ENCODE data around the gene SLC30A9. TPM values are rescaled to one million over a fixed set of nuclear protein-coding genes. Genes with fewer than 3 reads are reported as not detected.

Gene SLC30A9
- total RNA-seq (2016; rRNA removed; fragmentation: Illumina TruSeq; extraction: Trizol) (72.8 and 104 TPM in 2 replicates), polyA plus RNA-seq (2011; rRNA removed) (20.4 and 27.5 TPM in 2 replicates), polyA minus RNA-seq (2011; rRNA and poly(A)+ RNA removed; ENCODE audit: low replicate concordance) (26.5 and 27.6 TPM in 2 replicates), Bru-seq, nascent RNA (percentile 77 among the genes with signal in this experiment), BruChase-seq, experiment 1, labeled RNA remaining after a 6-hour chase (percentile 66 among the genes with signal in this experiment), BruChase-seq, experiment 2, labeled RNA remaining after a 2-hour chase (percentile 73 among the genes with signal in this experiment)
- 13.6 and 16.4 TPM in 2 replicates for total RNA-seq (2016; cell fraction: cytosol; rRNA removed; fragmentation: Illumina TruSeq; extraction: Trizol; ENCODE audit: low read depth)
- total RNA-seq (2016; cell fraction: insoluble cytoplasmic fraction; rRNA removed; fragmentation: Illumina TruSeq; extraction: Trizol) = 69.2 and 97.7 TPM in 2 replicates
- total RNA-seq (2016; cell fraction: membrane; rRNA removed; fragmentation: Illumina TruSeq; extraction: Trizol) = 56.3 and 58.8 TPM in 2 replicates
- total RNA-seq (2016; cell fraction: nucleus; rRNA removed; fragmentation: Illumina TruSeq; extraction: Trizol) = 47.4 and 53.5 TPM in 2 replicates
- polyA plus RNA-seq (2011; cell fraction: cytosol; rRNA removed) = 14.8 and 17.8 TPM in 2 replicates
- 8.6 and 9.0 TPM in 2 replicates for polyA plus RNA-seq (2011; cell fraction: nucleus; rRNA removed)
- polyA plus RNA-seq (2012) = 14.5 and 22.9 TPM in 2 replicates
- polyA plus RNA-seq (2016; cell fraction: cytosol; fragmentation: Illumina TruSeq; extraction: Trizol; ENCODE audit: low read depth) = 7.4 and 10.7 TPM in 2 replicates
- polyA plus RNA-seq (2016; cell fraction: insoluble cytoplasmic fraction; fragmentation: Illumina TruSeq; extraction: Trizol; ENCODE audit: low read depth) = 72.6 and 73.0 TPM in 2 replicates
- polyA plus RNA-seq (2016; cell fraction: membrane; fragmentation: Illumina TruSeq; extraction: Trizol; ENCODE audit: low read depth) = 24.7 and 25.0 TPM in 2 replicates
- 45.9 and 47.3 TPM in 2 replicates for polyA plus RNA-seq (2016; cell fraction: nucleus; fragmentation: Illumina TruSeq; extraction: Trizol; ENCODE audit: insufficient read depth, low read depth)
- 29.6 and 33.6 TPM in 2 replicates for polyA minus RNA-seq (2011; cell fraction: cytosol; rRNA and poly(A)+ RNA removed)
- polyA minus RNA-seq (2011; cell fraction: nucleus; rRNA and poly(A)+ RNA removed) = 40.9 and 45.2 TPM in 2 replicates
- long read RNA-seq, experiment 1, full-length matches to known transcripts = 13 of 41 reads
- long read RNA-seq, experiment 1, partial matches to known transcripts = 17 of 41 reads
- long read RNA-seq, experiment 1, other reads (novel, unspliced or antisense) = 11 of 41 reads
- long read RNA-seq, experiment 2, full-length matches to known transcripts = 3 of 51 reads
- long read RNA-seq, experiment 2, partial matches to known transcripts = 10 of 51 reads
- long read RNA-seq, experiment 2, other reads (novel, unspliced or antisense) = 38 of 51 reads

GRCh38 chr4:41990365-41991111, at the start of gene SLC30A9:
SLC30A9 (plus strand) TSS chr4:41990530; CDS start chr4:41990652, 122 bp downstream.
- ATAC-seq (peak; percentile 96), FAIRE-seq (peak; percentile 89), DNase-seq (ENCODE audit: low spot score) (peak; percentile 92)
- no peaks in the 10 kb centered on the region for H3K36me3 ChIP-seq (replicated peaks in 1 of 2; ENCODE audit: control insufficient read depth in 1 of 2, insufficient read depth in 2 of 2, low read length in 2 of 2)
- H3K27me3 ChIP-seq (ENCODE audit: control insufficient read depth in 1 of 2, insufficient read depth in 2 of 2, low read length in 2 of 2) = no peaks in the 10 kb centered on the region; a peak in 1 of 5 replicates
- peak within 1 kb of the TSS; percentile 70 for H3K27ac ChIP-seq (ENCODE audit: extremely low read length, insufficient read depth, low read length)
- 0% methylated on average over 8 of the region's 64 CpGs for WGBS (ENCODE audit: low lambda C conversion rate)
- peaks cover 23% of the 10 kb centered on the region for H3K4me1 ChIP-seq (ENCODE audit: insufficient read depth, low read length)
- H3K9me3 ChIP-seq (ENCODE audit: low read length) = no peaks in the 10 kb centered on the region
- intact Hi-C loops (cut with micrococcal nuclease; ENCODE audit: unreplicated experiment) (loop anchor here (1.0 kb wide), 1 partner anchor 56 kb away; no protein-coding TSS in a partner anchor), in situ Hi-C loops (cut with HindIII; ENCODE audit: extremely low pct_ligation_motif_present, low pct_unique_long_range_greater_than_20kb) (no loop called here)
- peak within 1 kb of the TSS; percentile 87 for H3K9ac ChIP-seq (ENCODE audit: insufficient read depth, low read depth, low read length)
- H2AFZ ChIP-seq (ENCODE audit: low read length) = peak within 1 kb of the TSS; percentile 98
- peaks cover 5% of the 10 kb centered on the region; the same call in 1 of the 2 replicates for H4K20me1 ChIP-seq (ENCODE audit: insufficient read depth, low read length)
- peaks cover 39% of the 10 kb centered on the region for H3K79me2 ChIP-seq (ENCODE audit: insufficient read depth, low read length)
- BruUV-seq (replicated peaks) = TSS peak; percentile 72
- ChIA-PET CTCF (ENCODE audit: low intra/inter-chr PET ratio, low total read pairs) (no interaction called here), POLR2A (interaction anchor here (1.1 to 1.6 kb wide), 3 partner anchors 47 to 667 kb away, joined by 3 to 7 read pairs (median 3); partner anchors contain the start of genes ATP8A1 and TMEM33)
- H3K4me2 ChIP-seq (ENCODE audit: low read depth, low read length) = peak within 1 kb of the TSS; percentile 90
- peak within 1 kb of the TSS; percentile 85 to 89 (median 89) for H3K4me3 ChIP-seq (replicated peaks in 1 of 3; ENCODE audit: insufficient read depth in 1 of 3, low read depth in 2 of 3, low read length in 3 of 3)
- TF ChIP-seq SMAD3 (CRISPR knock-in tag; IDR thresholded peaks at IDR 0.05) (0 out of 2 replicates have a peak, but pooled peaks have one; percentile 37), GZF1 (CRISPR knock-in tag; IDR thresholded peaks at IDR 0.05) (peak; percentile 80; the same call in 1 of the 2 replicates), ZNF674 (CRISPR knock-in tag; IDR thresholded peaks at IDR 0.05; ENCODE audit: low read depth) (no peak), HOXA3 (CRISPR knock-in tag; IDR thresholded peaks at IDR 0.05) (peak; percentile 99), ZSCAN9 (CRISPR knock-in tag; IDR thresholded peaks at IDR 0.05; ENCODE audit: borderline replicate concordance) (peak; percentile 53; the same call in 1 of the 2 replicates), NR2C2 (CRISPR knock-in tag; IDR thresholded peaks at IDR 0.05; ENCODE audit: borderline replicate concordance) (peak; percentile 98), ZNF766 (CRISPR knock-in tag; IDR thresholded peaks at IDR 0.05; ENCODE audit: borderline replicate concordance) (no peak), HDAC2 (CRISPR knock-in tag; IDR thresholded peaks at IDR 0.05) (peak; percentile 83), THYN1 (CRISPR knock-in tag; IDR thresholded peaks at IDR 0.05; ENCODE audit: borderline replicate concordance, low read depth) (no peak), ZNF883 (CRISPR knock-in tag; IDR thresholded peaks at IDR 0.05; ENCODE audit: not compliant biosample characterization) (peak; percentile 80), MBNL3 (CRISPR knock-in tag; conservative IDR thresholded peaks at IDR 0.05) (no peak)
- TF ChIP-seq, protein P1, sequence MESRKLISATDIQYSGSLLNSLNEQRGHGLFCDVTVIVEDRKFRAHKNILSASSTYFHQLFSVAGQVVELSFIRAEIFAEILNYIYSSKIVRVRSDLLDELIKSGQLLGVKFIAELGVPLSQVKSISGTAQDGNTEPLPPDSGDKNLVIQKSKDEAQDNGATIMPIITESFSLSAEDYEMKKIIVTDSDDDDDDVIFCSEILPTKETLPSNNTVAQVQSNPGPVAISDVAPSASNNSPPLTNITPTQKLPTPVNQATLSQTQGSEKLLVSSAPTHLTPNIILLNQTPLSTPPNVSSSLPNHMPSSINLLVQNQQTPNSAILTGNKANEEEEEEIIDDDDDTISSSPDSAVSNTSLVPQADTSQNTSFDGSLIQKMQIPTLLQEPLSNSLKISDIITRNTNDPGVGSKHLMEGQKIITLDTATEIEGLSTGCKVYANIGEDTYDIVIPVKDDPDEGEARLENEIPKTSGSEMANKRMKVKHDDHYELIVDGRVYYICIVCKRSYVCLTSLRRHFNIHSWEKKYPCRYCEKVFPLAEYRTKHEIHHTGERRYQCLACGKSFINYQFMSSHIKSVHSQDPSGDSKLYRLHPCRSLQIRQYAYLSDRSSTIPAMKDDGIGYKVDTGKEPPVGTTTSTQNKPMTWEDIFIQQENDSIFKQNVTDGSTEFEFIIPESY (CRISPR knock-in tag; IDR thresholded peaks at IDR 0.05) = no peak
- TF ChIP-seq, protein P2, sequence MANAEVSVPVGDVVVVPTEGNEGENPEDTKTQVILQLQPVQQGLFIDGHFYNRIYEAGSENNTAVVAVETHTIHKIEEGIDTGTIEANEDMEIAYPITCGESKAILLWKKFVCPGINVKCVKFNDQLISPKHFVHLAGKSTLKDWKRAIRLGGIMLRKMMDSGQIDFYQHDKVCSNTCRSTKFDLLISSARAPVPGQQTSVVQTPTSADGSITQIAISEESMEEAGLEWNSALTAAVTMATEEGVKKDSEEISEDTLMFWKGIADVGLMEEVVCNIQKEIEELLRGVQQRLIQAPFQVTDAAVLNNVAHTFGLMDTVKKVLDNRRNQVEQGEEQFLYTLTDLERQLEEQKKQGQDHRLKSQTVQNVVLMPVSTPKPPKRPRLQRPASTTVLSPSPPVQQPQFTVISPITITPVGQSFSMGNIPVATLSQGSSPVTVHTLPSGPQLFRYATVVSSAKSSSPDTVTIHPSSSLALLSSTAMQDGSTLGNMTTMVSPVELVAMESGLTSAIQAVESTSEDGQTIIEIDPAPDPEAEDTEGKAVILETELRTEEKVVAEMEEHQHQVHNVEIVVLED (CRISPR knock-in tag; IDR thresholded peaks at IDR 0.05; ENCODE audit: borderline replicate concordance) = peak; percentile 92

Measured in HepG2 (cell line).